ENCODE measurements around the gene ITGB3.
A peak's percentile ranks its signal among the peaks of the same experiment; 100 is the strongest.

ITGB3 gene

DNA sequence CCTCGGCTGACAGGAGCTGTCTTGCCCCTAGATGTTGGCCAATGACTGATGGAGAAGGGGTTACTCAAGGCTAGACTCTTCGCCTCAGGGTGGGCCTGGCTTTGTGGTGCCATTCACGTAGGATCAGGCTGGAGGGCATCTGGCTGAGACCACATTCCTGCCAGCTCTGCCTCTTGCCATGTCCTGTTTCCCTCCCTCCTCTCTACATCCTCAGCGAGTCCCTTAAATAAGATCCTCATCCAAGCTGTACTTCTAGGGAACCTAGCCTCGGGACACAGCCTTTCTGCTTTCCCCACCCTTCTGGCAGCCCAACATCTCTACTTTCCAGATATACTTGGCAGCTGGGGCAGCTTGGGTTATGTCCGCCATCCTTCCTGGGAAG lies 42.2 kb downstream of the ITGB3 start:
- DNase-seq (ENCODE audit: low read depth in 2 of 2, low spot score in 1 of 2): no peak

GRCh38 chr17:47297661-47298400 lies 44.2 kb downstream of the ITGB3 start:
- no peak for DNase-seq (ENCODE audit: low read depth in 2 of 2, low spot score in 1 of 2)

DNA sequence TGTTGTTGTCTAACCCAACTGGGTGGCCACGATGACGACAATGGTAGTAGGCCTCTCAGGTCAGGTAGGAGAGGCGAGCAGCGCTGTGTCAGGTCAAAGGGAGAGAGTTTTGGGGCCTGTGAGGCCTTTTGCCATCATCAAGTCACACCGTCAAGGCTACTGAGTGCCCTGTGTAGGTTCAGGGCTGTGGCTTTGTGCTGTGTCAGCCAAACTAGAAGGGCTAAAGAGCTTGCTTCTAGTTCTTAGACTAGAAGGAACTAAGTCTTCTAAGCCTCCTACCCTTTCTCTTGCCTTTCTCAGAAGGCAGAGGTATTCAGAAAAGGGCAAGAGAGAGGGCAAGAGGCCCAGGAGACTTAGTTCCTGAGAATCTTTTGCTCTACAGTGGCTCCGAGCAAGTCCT lies 45.1 kb downstream of the ITGB3 start:
- DNase-seq (ENCODE audit: low read depth in 2 of 2, low spot score in 1 of 2): no peak

- no peak for DNase-seq (ENCODE audit: low read depth in 2 of 2, low spot score in 1 of 2)
These were observed 45.7 kb downstream of the ITGB3 start for GRCh38 chr17:47299239-47299910.

GRCh38 chr17:47300718-47301117 lies 47.1 kb downstream of the ITGB3 start:
- no peak for DNase-seq (ENCODE audit: low read depth in 2 of 2, low spot score in 1 of 2)

- DNase-seq (ENCODE audit: low read depth in 2 of 2, low spot score in 1 of 2): no peak
These were observed 47.5 kb downstream of the ITGB3 start for GRCh38 chr17:47301161-47301560.

DNA sequence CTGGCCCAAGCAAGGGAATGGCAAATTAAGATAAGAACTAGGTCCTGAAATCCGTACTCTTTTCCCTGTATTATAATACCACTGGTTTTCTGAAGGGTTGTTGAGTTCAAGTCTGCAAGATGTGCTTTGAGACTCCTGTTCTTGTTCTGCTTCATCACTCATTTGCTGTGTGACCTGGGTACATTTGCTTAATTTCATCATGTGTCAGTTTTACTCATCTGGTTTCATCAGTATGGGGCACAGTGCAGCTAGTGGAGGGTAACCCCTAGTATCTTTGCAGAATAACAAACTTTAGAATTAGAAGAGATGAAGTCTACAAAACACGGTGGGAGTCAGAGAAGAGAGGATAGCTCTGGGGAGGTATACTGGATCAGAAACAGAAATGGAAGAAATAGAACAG lies 48.2 kb downstream of the ITGB3 start:
- no peak for DNase-seq (ENCODE audit: low read depth in 2 of 2, low spot score in 1 of 2)

DNA sequence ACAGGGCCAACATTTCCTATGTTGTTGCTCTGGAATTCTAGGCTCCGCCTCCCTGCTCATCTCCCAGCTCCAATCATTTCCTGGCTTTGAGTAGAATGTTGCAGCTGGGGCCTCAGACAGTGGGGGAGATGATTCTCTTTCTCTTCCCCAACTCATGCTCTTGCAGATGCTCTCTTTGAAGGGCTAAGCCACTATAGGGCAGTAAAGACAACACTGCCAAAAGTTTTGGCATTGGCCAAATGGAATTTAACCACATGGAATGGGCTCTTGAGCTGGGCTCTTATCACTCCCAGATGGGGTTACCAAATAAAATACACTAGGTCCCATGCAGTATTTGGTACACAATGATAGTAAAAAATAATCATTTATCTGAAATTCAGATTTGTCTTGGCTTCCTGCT lies 50.6 kb downstream of the ITGB3 start:
- no peak for DNase-seq (ENCODE audit: low read depth in 2 of 2, low spot score in 1 of 2)

GRCh38 chr17:47305302-47305923 lies 51.8 kb downstream of the ITGB3 start:
- no peak for DNase-seq (ENCODE audit: low read depth in 2 of 2, low spot score in 1 of 2)

GRCh38 chr17:47310186-47310733 lies 56.6 kb downstream of the ITGB3 start:
- DNase-seq (ENCODE audit: low read depth in 2 of 2, low spot score in 1 of 2): no peak

- no peak for DNase-seq (ENCODE audit: low read depth in 2 of 2, low spot score in 1 of 2)
These were observed 57.8 kb downstream of the ITGB3 start for GRCh38 chr17:47311420-47311819.

DNA sequence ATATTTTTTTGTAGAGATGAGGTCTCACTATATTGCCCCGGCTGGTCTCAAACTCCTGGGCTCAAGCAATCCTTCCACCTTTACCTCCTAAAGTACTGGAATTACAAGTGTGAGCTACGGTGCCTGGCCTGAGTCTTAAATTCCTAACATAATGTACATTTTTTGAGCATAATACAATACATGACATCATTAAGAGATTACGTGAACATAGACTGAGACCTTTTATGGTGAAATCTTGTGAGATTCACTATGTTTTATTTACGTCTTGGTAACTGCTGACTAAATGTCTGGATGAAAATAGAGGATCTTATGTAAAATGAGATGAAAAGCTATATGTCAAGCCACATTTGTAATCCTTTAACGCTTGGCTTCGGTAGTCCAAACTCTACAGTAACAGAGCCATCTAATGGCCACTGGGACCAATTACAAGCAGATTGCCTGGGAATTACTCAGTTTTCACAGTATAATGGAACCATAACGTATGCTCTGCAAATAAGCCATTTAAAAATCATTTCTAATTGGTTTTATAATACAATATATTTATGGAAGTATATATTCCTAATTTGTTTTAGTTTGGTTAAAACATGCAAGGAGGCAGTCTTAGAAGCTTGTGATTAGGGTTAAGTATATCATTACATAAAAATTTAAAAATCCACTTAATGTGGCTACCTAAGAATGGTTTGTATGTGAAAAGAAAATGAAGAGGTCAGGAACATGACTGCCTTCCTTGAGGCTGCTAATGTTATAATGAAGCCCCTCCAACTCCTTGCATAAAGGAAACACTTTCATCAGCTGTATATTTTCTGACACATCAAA lies 62.0 kb downstream of the ITGB3 start:
- no peak for DNase-seq (ENCODE audit: low read depth in 2 of 2, low spot score in 1 of 2)

DNA sequence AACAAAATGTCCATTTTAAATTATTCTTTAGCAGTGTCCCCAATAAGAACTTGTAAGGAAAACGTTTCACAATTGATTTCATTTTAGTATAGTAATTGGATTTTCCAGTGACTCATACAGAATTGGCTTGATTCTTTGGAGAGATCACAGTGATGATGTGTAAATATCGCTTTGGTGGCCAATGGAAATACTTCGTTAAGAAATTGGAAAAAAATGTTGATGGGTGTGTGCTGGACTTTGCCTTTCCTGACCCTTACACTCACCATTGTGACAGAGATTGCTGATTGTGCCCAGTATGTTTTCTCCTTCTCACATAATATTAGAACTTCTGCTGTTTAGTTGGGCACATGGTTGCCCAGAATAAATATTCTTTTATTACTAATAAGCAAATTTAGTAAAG lies 62.7 kb downstream of the ITGB3 start:
- no peak for DNase-seq (ENCODE audit: low read depth in 2 of 2, low spot score in 1 of 2)

GRCh38 chr17:47317119-47317518 lies 63.5 kb downstream of the ITGB3 start:
- no peak for DNase-seq (ENCODE audit: low read depth in 2 of 2, low spot score in 1 of 2)

DNA sequence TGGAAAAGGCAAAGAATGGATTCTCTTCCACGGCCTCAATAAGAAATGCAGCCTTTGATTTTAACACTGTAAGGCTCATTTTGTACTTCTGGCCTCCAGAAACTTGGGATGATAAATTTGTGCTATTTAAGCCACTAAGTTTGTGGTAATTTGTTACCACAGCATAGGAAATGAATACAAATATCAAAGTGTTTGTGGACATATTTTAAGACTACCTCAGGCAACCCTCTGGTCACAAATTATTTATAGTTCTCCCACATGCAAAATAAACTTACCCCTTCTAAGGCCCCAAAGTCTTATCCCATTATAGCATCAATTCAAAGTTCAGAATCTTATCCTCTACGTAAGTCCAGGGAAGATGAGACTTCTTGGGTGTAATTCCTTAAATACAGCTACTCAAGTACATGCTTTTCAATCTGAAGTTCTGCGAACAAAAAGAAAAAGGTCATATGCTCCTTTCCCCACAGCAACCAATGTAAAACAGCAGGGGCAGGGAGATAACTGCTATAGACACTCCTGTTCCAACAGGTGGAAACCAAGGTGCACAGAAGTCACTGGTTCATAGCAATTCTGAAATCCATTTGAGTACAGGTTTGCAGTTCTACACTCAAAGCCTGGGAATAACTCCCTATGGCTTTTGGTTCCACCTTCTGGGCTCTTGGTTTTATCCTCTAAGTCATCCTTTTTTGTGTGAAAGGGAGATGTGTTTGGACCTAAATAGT lies 64.7 kb downstream of the ITGB3 start:
- DNase-seq (ENCODE audit: low read depth in 2 of 2, low spot score in 1 of 2): no peak

DNA sequence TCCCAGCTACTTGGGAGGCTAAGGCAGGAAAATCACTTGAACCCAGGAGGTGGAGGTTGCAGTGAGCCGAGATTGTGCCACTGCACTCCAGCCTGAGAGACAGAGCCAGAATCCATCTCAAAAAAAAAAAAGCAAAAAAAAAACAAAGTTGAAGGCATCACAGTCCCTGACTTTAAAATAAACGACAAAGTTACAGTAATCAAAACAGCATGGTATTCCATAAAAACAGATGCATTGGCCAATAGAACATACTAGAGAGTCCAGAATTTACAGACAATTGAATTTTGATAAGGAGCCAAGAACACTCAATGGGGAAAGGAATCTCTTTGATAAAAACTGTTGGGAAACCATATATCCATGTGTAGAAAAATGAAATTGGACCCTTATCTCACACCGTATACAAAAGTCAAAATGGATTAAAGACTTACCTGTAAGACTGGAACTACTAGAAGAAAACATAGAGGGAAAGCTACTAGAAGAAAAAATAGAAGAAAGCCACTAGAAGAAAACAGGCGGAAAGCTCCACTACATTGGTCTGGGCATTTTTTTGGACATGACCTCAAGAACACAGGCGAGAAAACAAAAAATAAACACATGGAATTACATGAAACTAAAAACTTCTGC lies 67.4 kb downstream of the ITGB3 start:
- DNase-seq (ENCODE audit: low read depth in 2 of 2, low spot score in 1 of 2): no peak

DNA sequence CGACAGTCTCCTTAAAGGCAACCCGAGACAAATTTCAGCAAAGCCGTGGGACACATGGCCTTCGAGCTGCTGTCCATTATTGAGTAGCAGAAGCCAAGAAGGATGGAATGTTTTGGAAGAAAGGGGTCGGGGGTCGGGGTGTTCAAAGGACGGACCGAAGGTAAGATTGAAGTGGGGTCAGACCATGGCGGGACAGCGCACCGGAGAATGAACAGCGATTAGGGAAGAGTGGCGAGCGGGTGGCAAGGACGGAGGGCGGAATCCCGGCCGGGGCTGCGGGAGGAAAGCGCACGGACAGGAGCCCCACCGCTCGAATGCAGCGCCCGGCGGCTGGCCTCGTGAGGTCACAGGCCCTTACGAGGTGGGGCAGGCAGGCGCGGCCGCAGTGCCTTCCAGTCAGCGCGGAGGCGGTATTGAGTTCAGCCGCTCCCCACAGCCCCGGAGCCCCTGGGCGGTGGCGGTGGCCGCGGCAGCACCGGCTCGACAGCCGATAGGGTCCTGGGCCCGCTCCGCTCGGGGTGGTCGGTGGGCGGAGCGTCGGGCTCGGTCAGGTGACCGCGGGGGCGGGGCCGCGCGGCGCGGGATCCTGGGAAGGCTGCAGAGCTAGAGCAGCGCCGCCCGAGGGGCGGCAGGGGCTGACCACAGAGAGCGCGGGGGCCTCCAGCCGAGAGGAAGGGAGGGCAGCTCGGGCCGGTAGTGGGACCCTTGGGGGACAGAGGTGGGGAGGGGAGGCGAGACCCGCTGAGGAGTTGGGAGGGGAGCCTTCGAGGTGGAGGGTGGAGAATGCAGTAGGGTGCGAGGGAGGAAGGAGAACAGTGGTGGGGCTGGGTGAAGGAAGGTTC lies 70.0 kb downstream of the ITGB3 start, which contains the start of gene EFCAB13:
TSS of gene EFCAB13 (plus strand) at position 574 of the 842 bp plus-strand sequence. CDS start 4,399 bp downstream, outside the sequence.
- DNase-seq (ENCODE audit: low read depth in 2 of 2, low spot score in 1 of 2): peak; percentile 39 to 59

- DNase-seq (ENCODE audit: low read depth in 2 of 2, low spot score in 1 of 2): peak; percentile 4 to 22
These were observed 70.8 kb downstream of the ITGB3 start for GRCh38 chr17:47324224-47325020.

Measured in stimulated activated CD8-positive, alpha-beta memory T cell treated with anti-CD3 and anti-CD28 coated beads, Interleukin-4, amount 100 ng/mL, for 1 hour (primary cell).